Loucy (cell line): ENCODE results near the gene MTF1.

ENCODE experiments used
- CTCF ChIP-seq: fragments of 200-600 bp; sonication (generic); conservative IDR thresholded peaks from 2 replicates; pipeline ENCODE4 v1.5.1; 2014; ENCODE audit warnings: mild to moderate bottlenecking, antibody characterized with exemption, low read length
- EZH2phosphoT487 ChIP-seq: fragments of 200-600 bp; IDR thresholded peaks from 2 replicates; pipeline ENCODE4 v1.6.1; 2018; ENCODE audit warnings: antibody characterized with exemption, mild to moderate bottlenecking, moderate library complexity, borderline replicate concordance

GRCh38 chr1:37795340-37796125 is 63.9 kb downstream of the MTF1 start:
- TF ChIP-seq CTCF (no peak), EZH2phosphoT487 (no peak)
